ENCODE data around the gene LDLR.
"Not testable (repeated sequence)": the region's sequence is repeated elsewhere in the genome, so short reads cannot be mapped to it uniquely, and the experiment has no call there.

LDLR gene

DNA sequence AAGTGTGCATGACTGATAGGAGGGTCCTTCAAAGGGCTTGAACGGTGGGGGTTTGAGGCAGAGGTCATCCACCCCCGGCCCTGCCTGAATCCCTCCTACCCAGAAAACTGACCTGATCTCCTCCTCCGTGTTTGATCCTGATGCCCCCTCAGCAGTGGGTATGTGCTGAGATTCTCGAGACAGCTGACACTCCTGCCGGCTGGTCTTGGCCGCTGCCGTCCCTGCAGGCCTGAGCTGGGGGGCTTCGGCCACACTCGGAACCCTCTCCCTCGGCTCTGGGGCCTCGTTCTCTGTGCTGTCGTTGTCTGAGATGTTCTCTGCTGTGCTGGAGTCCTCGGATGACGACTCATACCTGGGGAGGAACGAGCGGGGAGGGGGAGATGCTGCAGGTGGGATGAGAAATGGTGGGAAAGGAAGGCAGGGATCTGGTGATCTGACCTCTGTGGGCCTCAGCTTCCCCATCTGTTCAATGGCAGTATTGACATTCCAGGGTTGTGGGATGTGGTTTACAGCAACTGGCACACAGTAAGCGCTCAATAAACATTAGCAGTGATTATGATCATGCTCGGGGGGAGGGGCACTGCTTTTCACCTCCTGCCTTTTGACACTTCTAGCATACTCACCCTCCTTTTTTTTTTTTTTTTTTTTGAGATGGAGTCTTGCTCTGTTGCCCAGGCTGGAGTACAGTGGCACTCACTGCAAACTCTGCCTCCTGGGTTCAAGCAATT is 87.4 kb downstream of the LDLR start:
- DNase-seq, result no peak

DNA sequence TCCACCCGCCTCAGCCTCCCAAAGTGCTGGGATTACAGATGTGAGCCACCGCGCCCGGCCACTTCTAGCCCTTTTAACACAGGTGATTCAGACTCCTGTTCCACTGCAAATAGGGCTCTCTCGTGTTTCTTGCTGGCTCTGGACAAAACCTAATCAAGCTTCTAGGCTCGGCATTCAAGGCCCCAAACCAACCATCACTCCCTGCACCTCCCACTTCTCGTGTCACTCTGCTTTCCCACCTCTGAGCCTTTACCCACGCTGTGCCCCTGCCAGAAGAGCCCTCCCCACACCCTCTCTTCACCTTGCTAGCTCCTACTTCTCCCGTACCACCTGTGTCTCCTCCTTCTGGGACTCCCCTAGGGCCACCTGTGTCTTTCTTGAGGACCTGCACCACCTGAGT is 88.3 kb downstream of the LDLR start:
- no peak for DNase-seq

DNA sequence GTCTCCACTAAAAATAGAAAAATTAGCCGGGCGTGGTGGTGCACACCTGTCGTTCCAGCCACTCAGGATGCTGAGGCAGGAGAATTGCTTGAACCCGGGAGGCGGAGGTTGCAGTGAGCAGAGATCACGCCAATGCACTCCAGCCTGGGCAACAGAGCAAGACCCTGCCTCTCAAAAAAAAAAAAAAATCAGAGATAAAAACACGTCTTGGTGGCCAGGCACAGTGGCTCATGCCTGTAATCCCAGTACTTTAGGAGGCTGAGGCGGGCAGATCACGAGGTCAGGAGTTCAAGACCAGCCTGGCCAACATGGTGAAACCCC is 89.8 kb downstream of the LDLR start:
- not testable (repeated sequence) for DNase-seq

DNA sequence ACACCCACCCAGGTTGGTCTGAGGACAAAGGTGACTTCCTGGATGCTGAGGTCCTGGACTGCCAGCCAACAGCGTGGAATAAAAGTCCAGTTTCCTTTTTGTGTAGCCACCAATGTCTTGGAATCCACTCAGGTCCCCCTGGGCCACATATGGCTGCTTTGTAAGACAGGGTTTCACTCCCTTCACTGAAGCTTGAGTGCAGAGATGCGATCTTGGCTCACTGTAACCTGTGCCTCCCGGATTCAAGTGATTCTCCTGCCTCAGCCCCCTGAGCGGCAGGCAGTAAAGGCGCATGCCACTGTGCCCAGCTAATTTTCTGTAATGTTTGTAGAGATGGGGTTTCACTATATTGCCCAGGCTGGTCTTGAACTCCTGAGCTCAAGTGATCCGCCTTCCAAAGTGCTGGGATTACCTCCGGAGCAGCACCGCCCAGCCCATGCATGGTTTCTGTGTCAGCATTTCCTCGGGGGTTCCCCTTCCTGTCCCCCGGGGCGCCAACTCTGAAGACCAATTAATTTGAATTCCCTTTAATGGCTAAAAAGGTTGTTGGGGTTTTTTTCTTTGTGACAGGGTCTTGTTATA is 90.5 kb downstream of the LDLR start:
- no peak for DNase-seq

DNA sequence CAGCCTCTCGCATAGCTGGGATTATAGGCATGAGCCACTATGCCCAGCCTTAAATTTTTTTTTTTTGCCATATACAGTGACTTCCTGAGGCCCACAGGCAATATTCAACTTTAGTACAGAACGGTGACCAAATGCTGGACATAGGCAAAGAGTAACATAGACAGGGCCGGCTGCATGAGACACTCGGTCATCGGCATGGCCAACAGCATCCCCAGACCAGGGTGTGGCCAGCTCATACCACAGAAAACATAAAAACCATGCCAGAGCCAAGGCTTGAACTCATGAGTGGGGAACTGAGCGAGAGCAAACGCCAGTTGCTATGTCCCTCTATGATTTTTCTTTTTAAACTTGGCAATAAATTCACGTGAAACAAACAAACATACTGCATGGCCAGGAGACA is 91.1 kb downstream of the LDLR start:
- no peak for DNase-seq

DNA sequence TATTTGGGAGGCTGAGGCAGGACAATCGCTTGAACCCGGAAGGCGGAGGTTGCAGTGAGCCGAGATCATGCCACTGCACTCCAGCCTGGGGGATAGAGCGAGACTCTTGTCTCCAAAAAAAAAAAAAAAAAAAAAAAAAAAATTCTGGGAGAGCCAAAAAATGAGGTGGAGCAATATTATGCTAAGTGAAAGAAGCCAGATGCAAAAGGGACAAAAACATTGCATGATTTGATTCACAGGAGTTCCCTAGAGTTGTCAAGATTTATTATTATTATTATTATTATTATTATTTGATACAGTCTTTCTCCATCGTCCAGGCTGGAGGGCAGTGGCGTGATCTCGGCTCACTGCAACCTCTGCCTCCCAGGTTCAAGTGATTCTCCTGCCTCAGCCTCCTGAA is 91.7 kb downstream of the LDLR start:
- not testable (repeated sequence) for DNase-seq

DNA sequence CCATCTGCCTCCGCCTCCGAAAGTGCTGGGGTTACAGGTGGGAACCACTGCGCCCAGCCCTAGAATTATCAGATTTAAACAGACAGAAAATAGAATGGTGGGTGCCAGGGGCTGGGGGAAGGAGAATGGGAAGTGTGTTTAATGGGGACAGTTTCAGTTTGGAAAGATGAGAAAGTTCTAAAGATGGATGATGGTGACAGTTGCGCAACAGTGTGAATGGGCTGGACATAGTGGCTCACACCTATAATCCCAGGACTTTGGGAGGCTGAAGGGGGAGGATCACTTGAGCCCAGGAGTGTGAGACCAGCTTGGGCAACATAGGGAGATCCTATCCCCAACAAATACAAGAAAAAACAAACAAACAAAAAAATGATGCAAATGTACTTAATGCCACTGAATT is 92.2 kb downstream of the LDLR start:
- no peak for DNase-seq

All from T-helper 9 cell (primary cell).